Measurements from ENCODE around the gene TMEM131L. TPM values are rescaled to one million over a fixed set of nuclear protein-coding genes. Genes with fewer than 3 reads are reported as not detected.

The TMEM131L gene
- total and polyA plus RNA-seq, 4 donors: 4.9 to 41.3 (median 12.9) TPM

GRCh38 chr4:153651116-153651515 is 185.0 kb downstream of the TMEM131L start:
- H3K27ac ChIP-seq (ENCODE audit: low read depth in 1 of 2, low read length in 2 of 2): peak overlapping the region; percentile 46 to 51
- no peaks in the 10 kb centered on the region for H3K9me3 ChIP-seq (ENCODE audit: control insufficient read depth in 4 of 4, low read length in 3 of 4)
- H3K36me3 ChIP-seq (ENCODE audit: control insufficient read depth in 4 of 4, insufficient read depth in 3 of 4, low read depth in 1 of 4, low read length in 3 of 4): no peaks in the 10 kb centered on the region
- peaks cover 4 to 8% (median 6%) of the 10 kb centered on the region in 4 donors for H3K4me1 ChIP-seq (ENCODE audit: control insufficient read depth in 4 of 4, insufficient read depth in 4 of 4, low read length in 3 of 4)
- DNase-seq (ENCODE audit: low spot score): no peak
- no peak for TF ChIP-seq CTCF (IDR thresholded peaks at IDR 0.05; ENCODE audit: low read depth, low read length, missing input control)
- no peak for TF ChIP-seq NR2F2 (IDR thresholded peaks at IDR 0.05)
- no peak for TF ChIP-seq RAD21 (IDR thresholded peaks at IDR 0.05)
- no peak for TF ChIP-seq GABPA (IDR thresholded peaks at IDR 0.05 in 1 of 2, conservative IDR thresholded peaks at IDR 0.05 in 1 of 2)
- TF ChIP-seq ZBTB33 (IDR thresholded peaks at IDR 0.05): no peak
- no peak for TF ChIP-seq MAX (IDR thresholded peaks at IDR 0.05)
- no peak for TF ChIP-seq EGR1 (IDR thresholded peaks at IDR 0.05; ENCODE audit: low read depth in 2 of 2)
- TF ChIP-seq SP1 (IDR thresholded peaks at IDR 0.05): no peak
- TF ChIP-seq TAF1 (conservative IDR thresholded peaks at IDR 0.05): no peak
- no peak for TF ChIP-seq REST (IDR thresholded peaks at IDR 0.05)
- 68% methylated on average over 3 of the region's 3 CpGs for WGBS
- H3K4me3 ChIP-seq (ENCODE audit: low read depth in 1 of 3, low read length in 3 of 3): no peak overlapping the region
- no peak overlapping the region for H3K9ac ChIP-seq (ENCODE audit: low read depth in 1 of 2, low read length in 2 of 2)
- H3K27me3 ChIP-seq (ENCODE audit: control insufficient read depth in 4 of 4, insufficient read depth in 4 of 4, low read length in 3 of 4): no peaks in the 10 kb centered on the region

- no peak overlapping the region for H3K9ac ChIP-seq (ENCODE audit: low read depth in 1 of 2, low read length in 2 of 2)
These were observed 185.4 kb downstream of the TMEM131L start for GRCh38 chr4:153651587-153651986.

More at GRCh38 chr4:153651587-153651986, 185.4 kb downstream of the TMEM131L start:
- Histone ChIP-seq H3K27ac (ENCODE audit: low read depth in 1 of 2, low read length in 2 of 2) (peak overlapping the region; percentile 48 to 66), H3K9me3 (ENCODE audit: control insufficient read depth in 4 of 4, low read length in 3 of 4) (no peaks in the 10 kb centered on the region), H3K36me3 (ENCODE audit: control insufficient read depth in 4 of 4, insufficient read depth in 3 of 4, low read depth in 1 of 4, low read length in 3 of 4) (no peaks in the 10 kb centered on the region), H3K4me1 (ENCODE audit: control insufficient read depth in 4 of 4, insufficient read depth in 4 of 4, low read length in 3 of 4) (peaks cover 4 to 13% (median 10%) of the 10 kb centered on the region in 4 donors), H3K4me3 (ENCODE audit: low read depth in 1 of 3, low read length in 3 of 3) (no peak overlapping the region), H3K27me3 (ENCODE audit: control insufficient read depth in 4 of 4, insufficient read depth in 4 of 4, low read length in 3 of 4) (no peaks in the 10 kb centered on the region)
- TF ChIP-seq FOXA1 (IDR thresholded peaks at IDR 0.05) (no peak), GABPA (IDR thresholded peaks at IDR 0.05 in 1 of 2, conservative IDR thresholded peaks at IDR 0.05 in 1 of 2) (no peak)
- DNase-seq (ENCODE audit: low spot score): no peak
- 69% methylated on average over 5 of the region's 5 CpGs for WGBS
